ENCODE results near the gene MSANTD2. TPM values are rescaled to one million over a fixed set of nuclear protein-coding genes. Genes with fewer than 3 reads are reported as not detected.
A peak's percentile ranks its signal among the peaks of the same experiment; 100 is the strongest.
"Not testable (repeated sequence)": the region's sequence is repeated elsewhere in the genome, so short reads cannot be mapped to it uniquely, and the experiment has no call there.

Gene MSANTD2
- total and polyA plus RNA-seq, 4 donors, result 1.6 to 7.7 (median 2.3) TPM

- Histone ChIP-seq H3K36me3 (ENCODE audit: control insufficient read depth in 4 of 4, insufficient read depth in 3 of 4, low read depth in 1 of 4, low read length in 3 of 4) (peaks cover 0 to 4% (median 0%) of the 10 kb centered on the region in 4 donors), H3K27ac (ENCODE audit: low read depth in 1 of 2, low read length in 2 of 2) (no peak overlapping the region), H3K9me3 (ENCODE audit: control insufficient read depth in 4 of 4, low read length in 3 of 4) (no peaks in the 10 kb centered on the region), H3K27me3 (ENCODE audit: control insufficient read depth in 4 of 4, insufficient read depth in 4 of 4, low read length in 3 of 4) (no peaks in the 10 kb centered on the region), H3K9ac (ENCODE audit: low read depth in 1 of 2, low read length in 2 of 2) (no peak overlapping the region), H3K4me3 (ENCODE audit: low read depth in 1 of 3, low read length in 3 of 3) (no peak overlapping the region), H3K4me1 (ENCODE audit: control insufficient read depth in 4 of 4, insufficient read depth in 4 of 4, low read length in 3 of 4) (no peaks in the 10 kb centered on the region)
- TF ChIP-seq JUND (IDR thresholded peaks at IDR 0.05) (no peak), ATF3 (IDR thresholded peaks at IDR 0.05) (no peak), FOXA1 (IDR thresholded peaks at IDR 0.05) (no peak), GABPA (IDR thresholded peaks at IDR 0.05 in 1 of 2, conservative IDR thresholded peaks at IDR 0.05 in 1 of 2) (no peak), RAD21 (IDR thresholded peaks at IDR 0.05) (no peak), HNF4A (conservative IDR thresholded peaks at IDR 0.05) (no peak), ZBTB33 (IDR thresholded peaks at IDR 0.05) (no peak)
- DNase-seq (ENCODE audit: low spot score), result no peak
- WGBS, result 92% methylated on average over 7 of the region's 7 CpGs
Observed at GRCh38 chr11:124776865-124777645, 23.2 kb downstream of the MSANTD2 start.

- H3K9me3 ChIP-seq (ENCODE audit: control insufficient read depth in 4 of 4, low read length in 3 of 4); H3K4me1 ChIP-seq (ENCODE audit: control insufficient read depth in 4 of 4, insufficient read depth in 4 of 4, low read length in 3 of 4); H3K27me3 ChIP-seq (ENCODE audit: control insufficient read depth in 4 of 4, insufficient read depth in 4 of 4, low read length in 3 of 4); H3K9ac ChIP-seq (ENCODE audit: low read depth in 1 of 2, low read length in 2 of 2); DNase-seq (ENCODE audit: low spot score); H3K27ac ChIP-seq (ENCODE audit: low read depth in 1 of 2, low read length in 2 of 2); H3K4me3 ChIP-seq (ENCODE audit: low read depth in 1 of 3, low read length in 3 of 3); H3K36me3 ChIP-seq (ENCODE audit: control insufficient read depth in 4 of 4, insufficient read depth in 3 of 4, low read depth in 1 of 4, low read length in 3 of 4): not testable (repeated sequence)
- WGBS, result 94% methylated on average over 6 of the region's 6 CpGs
Observed at GRCh38 chr11:124770959-124771358, 29.2 kb downstream of the MSANTD2 start.

GRCh38 chr11:124769806-124770774 is 30.1 kb downstream of the MSANTD2 start:
- Histone ChIP-seq H3K9ac (ENCODE audit: low read depth in 1 of 2, low read length in 2 of 2) (no peak overlapping the region), H3K4me1 (ENCODE audit: control insufficient read depth in 4 of 4, insufficient read depth in 4 of 4, low read length in 3 of 4) (no peaks in the 10 kb centered on the region), H3K9me3 (ENCODE audit: control insufficient read depth in 4 of 4, low read length in 3 of 4) (no peaks in the 10 kb centered on the region), H3K27me3 (ENCODE audit: control insufficient read depth in 4 of 4, insufficient read depth in 4 of 4, low read length in 3 of 4) (no peaks in the 10 kb centered on the region), H3K27ac (ENCODE audit: low read depth in 1 of 2, low read length in 2 of 2) (no peak overlapping the region), H3K4me3 (ENCODE audit: low read depth in 1 of 3, low read length in 3 of 3) (no peak overlapping the region), H3K36me3 (ENCODE audit: control insufficient read depth in 4 of 4, insufficient read depth in 3 of 4, low read depth in 1 of 4, low read length in 3 of 4) (peaks cover 0 to 9% (median 7%) of the 10 kb centered on the region in 4 donors)
- whole genome bisulfite sequencing, result 97% methylated on average over 8 of the region's 8 CpGs
- TF ChIP-seq FOXA2 (IDR thresholded peaks at IDR 0.05) (no peak), JUND (IDR thresholded peaks at IDR 0.05) (peak in 1 of 2 donors; percentile 33)
- DNase-seq (ENCODE audit: low spot score), result no peak

All from liver (tissue), 9 donors.